ENCODE data around the gene B9D1.

B9D1 gene

DNA sequence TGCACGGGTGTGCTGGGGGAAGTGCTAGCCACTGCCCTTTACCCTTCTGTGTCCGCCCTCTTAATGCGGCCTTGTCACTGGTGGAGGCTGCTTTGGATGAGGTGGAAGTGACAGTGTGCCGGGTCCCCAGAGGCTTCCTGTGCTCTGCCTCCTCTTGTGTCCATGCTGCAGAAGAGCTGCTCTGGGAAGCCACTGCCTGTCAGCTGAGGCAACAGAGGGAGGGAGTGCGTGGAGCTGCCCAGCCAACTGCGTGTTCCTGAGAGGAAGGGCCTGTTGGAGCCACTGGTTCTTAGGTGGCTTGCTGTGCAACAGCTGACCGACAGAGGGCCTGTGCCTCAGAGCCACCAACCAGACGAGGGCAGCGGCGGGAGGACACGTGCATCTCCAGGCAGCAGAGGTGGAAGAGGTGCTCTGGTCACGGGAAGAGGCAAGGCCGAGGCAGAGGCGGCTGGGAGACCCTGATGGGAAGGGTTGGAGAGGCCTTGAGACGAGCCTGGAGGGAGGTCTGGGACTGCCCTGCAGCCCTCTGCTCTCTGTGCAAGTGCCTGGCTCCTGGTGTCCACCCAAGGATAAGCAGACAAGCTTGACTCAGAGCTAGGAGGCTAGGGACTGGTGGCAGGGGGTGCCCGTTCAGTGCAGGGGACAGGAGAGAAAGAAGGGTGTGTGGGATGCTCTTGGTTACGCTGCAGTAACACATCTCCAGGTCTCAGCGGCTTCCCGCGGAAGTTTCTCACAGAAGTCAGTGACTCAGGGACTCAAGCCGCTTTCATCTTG lies 25.4 kb downstream of the B9D1 start:
- no peak for DNase-seq

GRCh38 chr17:19335951-19336631 lies 26.4 kb downstream of the B9D1 start:
- no peak for DNase-seq

GRCh38 chr17:19334331-19334730 lies 28.2 kb downstream of the B9D1 start:
- no peak for DNase-seq

- DNase-seq = no peak
Measured at GRCh38 chr17:19333736-19334290, 28.7 kb downstream of the B9D1 start.

GRCh38 chr17:19333132-19333440 lies 29.4 kb downstream of the B9D1 start:
- no peak for DNase-seq

DNA sequence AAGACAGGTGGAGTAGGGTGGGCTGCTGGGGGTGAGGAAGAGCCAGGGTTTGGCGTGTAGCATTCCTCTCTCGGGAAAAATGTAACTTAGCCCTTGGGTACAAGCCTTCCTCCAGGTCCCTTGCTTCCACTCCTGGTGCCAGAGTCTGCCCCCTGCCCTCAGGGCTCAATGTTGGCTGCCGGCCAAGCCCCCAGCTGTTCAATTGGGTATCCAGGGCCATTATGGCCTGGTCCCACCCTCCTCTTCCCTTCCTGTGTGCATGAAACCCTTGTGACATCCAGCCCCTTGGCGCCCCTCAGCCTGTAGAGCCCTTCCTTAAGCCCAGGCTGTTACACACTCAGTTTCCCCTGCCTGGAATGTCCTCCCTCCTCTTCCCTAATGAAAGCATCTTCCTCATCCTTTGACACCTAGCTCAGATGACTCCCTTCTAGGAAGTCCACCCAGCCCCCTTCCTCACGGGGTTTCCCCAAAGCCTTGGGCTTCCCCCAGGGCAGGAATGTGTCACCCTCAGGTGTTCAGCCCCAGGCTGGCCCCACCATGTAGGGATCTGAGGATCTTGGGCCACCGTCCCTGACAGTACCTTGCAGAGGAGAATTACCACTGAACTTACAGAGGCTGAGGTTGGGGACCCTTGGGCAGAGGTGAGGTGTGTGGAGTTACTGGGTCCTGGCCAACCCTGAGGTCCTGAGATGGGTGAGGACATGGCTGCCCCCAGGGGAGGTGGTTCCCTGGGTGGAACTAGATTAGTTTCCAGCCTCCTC lies 30.0 kb downstream of the B9D1 start:
- no peak for DNase-seq

DNA sequence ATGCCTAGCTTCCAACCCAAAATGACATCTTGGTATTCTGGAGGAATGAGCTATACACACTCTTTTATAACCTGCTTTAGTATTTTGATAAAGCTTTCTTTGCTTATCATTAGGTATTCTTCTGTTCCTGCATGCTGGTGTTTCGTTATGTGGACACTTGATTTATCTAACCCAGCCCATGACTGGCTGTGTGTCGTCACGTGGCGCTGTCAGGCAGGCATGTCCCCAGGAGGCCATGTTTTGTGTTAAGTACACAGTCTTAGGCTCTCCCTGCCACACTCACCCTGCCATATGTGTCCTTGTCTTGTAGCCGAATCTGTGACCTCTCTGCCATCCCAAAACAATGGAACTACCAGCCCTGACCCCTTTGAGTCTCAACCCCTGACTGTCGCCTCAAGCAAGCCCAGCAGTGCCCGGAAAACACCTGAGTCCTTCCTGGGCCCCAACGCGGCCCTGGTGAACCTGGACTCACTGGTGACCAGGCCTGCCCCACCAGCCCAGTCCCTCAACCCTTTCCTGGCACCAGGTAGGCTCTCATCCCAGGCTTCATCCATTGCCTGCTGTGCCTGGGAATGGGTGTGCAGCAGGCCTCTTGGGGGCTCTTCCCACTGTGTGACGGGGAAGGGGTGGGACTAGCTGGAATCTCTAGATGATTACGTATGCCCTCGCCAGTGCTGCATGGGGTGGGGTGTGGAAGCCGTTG lies 30.8 kb downstream of the B9D1 start:
- peak; percentile 29 for DNase-seq

GRCh38 chr17:19331134-19331533 lies 31.4 kb downstream of the B9D1 start:
- no peak for DNase-seq

GRCh38 chr17:19330271-19330670 lies 32.3 kb downstream of the B9D1 start:
- DNase-seq = no peak

DNA sequence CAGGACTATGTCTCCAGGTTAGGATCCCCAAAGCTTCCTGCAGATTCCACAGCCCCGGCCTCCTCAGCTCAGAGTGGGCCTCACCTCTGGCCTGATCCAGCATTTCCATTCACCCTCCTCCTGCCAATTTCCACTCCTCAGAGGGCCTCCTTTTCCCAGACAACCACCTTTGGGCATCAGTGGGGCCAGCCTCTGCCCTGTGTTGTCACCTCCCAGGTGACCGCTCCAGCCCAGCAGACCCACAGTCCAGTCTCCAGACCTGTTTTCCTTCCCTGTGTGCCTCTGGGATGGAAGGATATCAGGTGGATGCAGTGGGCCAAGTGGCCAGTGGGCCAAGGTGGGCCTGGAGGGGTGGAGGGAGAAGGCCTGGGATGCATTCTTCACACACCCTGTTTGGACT lies 32.7 kb downstream of the B9D1 start:
- no peak for DNase-seq

DNA sequence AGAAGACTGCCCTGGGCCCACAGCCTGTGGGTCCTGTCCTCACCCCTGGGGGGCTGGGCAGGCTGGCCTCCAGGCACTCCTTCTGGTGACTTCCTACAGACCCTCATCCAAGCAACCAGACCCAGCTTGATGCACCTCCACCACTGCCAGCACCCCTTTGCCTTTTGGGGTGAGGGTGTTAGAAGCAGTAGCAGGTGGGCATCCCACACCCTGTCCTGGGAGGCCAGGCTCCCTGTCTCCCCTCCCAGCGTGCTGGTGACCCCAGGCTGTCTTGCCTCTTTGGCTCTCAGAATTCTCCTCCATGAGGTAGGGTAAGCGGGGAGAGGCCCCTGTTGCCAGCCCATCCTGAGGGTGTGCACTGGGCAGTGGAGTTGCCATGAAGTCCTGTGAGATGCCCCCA lies 33.4 kb downstream of the B9D1 start:
- no peak for DNase-seq

DNA sequence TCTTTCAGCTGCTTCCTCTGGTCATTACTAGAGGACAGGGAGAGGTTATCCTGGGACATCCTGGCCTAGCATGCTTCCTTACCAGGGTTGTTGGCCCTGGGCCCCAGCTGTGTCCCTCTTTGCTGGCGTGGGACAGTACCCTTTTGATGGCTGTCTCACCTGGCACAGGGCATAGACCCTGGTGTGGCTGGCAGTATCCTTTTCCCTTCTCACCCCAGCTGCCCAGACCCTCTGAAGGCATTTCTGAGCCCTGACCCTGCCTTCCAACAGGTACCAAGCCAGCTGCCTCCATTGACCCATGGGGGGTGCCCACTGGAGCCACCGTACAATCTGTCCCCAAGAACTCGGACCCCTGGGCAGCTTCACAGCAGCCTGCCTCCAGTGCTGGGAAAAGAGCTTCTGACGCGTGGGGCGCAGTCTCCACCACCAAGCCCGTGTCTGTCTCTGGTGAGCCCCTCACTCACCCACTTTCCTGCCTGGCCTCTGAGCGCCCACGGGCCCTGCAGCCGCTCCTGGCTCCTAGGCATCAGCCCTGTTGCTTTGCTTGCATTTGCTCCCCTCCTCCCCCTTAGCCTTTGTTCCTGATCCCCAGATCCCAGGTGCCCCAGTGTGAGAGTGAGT lies 34.0 kb downstream of the B9D1 start:
- no peak for DNase-seq

GRCh38 chr17:19327031-19327783 lies 35.3 kb downstream of the B9D1 start:
- DNase-seq = no peak

DNA sequence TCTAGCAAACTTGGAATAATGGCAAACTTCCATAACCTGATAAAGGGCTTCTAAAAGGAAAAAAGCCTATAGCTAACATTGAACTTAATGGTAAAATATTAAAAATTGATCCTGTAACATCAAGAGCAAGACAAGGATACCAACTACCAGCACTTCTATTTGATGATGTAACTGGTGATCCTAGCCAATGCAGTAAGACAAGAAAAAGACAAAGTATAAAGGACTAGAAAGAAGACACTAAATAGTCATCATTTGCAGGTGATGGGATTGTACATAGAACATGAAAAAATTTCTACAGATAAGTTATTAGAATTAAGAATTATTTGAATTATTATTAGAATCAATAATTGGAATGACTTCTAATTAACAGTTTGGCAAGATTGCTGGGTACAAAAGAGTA lies 37.0 kb downstream of the B9D1 start:
- no peak for DNase-seq

DNA sequence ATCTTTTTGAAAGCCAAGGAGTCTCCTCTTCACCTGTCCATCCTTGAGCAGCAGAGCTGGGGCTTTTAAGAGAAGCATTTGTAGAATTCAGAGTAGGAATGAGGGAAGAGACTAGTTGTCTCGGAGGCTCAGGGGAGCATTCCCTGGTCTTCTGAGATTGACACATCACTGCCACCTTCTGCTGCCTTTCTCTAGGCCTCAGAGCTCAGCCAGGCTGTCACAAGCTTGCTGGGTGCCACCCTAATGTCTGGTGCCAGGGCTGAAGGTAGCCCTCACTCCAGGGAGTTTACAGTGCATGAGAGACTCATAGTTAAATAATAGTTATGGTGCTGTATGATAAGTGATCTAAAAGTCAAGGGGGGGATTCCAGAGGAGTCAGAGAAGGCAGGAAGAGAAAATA lies 39.7 kb downstream of the B9D1 start:
- DNase-seq = no peak

GRCh38 chr17:19322129-19322505 lies 40.4 kb downstream of the B9D1 start:
- DNase-seq = no peak

DNA sequence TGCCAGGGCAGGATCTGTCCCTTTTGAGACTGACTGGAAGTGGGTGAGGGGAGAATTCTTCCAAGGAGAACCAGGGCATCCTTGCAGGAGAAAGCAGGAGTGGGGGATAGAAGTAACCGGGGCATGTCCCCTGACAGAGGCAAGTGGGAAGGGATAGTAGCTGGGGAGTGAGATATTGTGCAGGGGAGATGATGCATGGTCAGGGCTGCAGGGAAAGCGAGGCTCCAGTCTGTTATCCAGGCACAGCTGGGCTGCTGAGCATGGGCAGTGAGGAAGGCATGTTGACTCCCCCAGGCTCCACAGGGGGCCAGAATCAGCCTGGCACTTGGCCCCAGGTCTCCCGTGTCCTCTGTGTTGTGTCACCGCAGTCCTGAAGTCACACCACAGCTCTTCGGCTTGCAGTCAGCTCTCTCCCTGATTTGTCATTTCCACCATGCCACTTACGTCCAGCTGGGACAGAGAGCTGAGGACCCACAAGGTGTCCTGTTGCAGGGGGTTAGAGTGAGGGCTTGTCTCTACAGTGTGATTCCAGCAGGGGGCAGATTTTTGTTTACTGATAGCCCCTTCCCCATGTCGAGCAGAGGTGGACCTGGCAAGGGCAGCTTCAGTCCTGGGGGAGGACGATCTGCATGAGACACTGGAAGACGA lies 40.9 kb downstream of the B9D1 start:
- no peak for DNase-seq

DNA sequence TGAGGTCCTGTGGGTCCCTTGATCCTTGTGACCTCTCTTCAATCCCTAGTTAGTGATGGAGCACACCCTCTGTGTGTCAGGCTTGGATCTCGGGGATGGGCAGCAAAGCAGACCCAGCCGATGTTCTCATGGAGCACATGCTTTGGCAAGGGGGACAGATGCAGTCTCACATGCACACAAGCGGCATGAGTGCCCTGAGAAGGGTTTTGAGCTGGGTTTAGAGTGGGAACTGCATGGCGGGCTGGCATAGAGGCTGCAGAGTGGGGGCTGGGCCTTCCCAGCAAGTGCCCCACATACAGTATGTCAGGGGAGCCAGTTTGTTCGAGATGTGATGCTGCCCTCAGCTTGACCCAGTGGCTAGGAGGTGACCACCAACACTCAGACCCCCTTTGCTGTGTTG lies 41.6 kb downstream of the B9D1 start:
- no peak for DNase-seq

GRCh38 chr17:19319771-19320505 lies 42.6 kb downstream of the B9D1 start:
- no peak for DNase-seq

DNA sequence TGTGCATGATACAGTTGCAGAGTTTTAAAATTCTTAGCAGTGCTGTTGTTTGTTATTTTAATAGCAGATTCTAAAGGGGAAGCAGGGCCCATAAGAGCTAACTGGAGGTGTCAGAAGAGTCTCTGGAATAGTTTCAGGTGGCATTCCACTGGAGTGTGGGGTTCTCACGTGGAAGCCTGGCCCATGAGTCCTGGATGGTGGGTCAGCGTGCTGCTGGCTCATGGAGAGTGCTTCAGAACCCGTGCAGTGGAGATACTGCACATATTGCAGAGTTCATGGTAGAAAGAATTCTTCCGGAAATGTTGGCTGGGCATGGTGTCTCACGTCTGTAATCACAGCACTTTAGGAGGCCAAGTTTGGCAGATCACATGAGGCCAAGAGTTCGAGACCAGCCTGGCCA lies 43.9 kb downstream of the B9D1 start:
- no peak for DNase-seq
